Activated gamma-delta T cell treated with Interleukin-2 at 50 U/mL for 16 hours (primary cell): ENCODE measurements around the gene CLN6.
"Not testable (repeated sequence)": the region's sequence is repeated elsewhere in the genome, so short reads cannot be mapped to it uniquely, and the experiment has no call there.

Experiments used
- DNase-seq: peaks from one replicate; pipeline ENCODE4 v3.0.0-alpha.2; 2020

The CLN6 gene

DNA sequence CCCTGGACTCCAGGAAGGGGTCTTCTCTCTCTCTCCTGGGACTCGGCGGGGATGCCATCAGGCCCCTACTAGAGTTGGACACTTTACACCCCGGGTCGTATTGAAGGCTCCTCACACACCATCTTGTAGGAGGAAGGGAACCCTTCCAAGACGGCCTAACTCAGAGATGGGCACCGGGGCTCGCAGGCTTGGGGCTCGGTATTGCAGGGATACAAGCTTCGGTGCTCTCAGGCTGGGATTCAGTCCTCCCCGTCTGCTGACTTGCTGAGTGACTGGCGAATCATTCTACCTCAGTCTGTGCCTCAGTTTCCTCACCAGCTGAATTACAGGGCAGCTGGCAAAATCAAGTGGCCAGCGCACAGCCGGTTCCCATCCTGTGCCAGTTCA, 24.0 kb downstream of the CLN6 start:
- no peak for DNase-seq

- no peak for DNase-seq
Observed at GRCh38 chr15:68204776-68205557, 24.6 kb downstream of the CLN6 start, which contains the start of gene CALML4. Gene CALML4, minus strand, starts transcription at chr15:68205332. Its CDS starts 85 bp downstream, at chr15:68205247.

- DNase-seq = no peak
Observed at GRCh38 chr15:68204361-68204760, 25.2 kb downstream of the CLN6 start.

- no peak for DNase-seq
Observed at GRCh38 chr15:68203956-68204355, 25.6 kb downstream of the CLN6 start.

DNA sequence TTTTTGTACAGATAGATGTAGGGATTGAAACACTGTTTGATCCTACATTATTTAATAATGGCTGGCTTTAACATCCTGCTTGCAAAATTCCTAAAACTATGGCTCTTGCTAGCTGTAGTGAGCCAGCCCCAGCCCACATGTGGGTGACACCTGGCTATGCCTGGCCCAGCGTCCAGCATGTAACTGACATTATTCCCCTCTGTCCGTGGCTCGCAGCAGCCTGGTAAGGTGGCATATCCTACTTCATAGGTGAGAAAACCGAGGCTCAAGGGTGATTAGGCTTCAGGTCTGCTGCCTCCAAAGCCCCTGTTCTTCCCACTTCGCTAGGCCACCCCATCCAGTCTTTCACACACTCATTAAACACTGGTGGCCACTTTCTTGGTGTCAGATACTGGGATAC, 26.0 kb downstream of the CLN6 start:
- DNase-seq = no peak

DNA sequence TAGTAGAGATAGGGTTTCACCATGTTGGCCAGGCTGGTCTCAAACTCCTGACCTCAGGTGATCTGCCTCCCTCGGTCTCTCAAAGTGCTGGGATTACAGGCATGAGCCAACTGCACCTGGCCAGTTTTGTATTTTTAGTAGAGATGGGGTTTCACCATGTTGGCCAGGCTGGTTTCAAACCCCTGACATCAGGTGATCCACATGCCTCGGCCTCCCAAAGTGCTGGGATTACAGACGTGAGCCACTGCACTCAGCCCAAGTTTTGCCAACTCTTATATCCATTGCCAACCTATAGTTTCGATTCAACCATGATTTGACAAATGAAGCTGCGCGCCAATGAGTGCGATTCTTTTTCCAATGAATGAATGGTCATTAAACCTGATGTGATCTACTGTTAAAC, 26.5 kb downstream of the CLN6 start:
- not testable (repeated sequence) for DNase-seq

DNA sequence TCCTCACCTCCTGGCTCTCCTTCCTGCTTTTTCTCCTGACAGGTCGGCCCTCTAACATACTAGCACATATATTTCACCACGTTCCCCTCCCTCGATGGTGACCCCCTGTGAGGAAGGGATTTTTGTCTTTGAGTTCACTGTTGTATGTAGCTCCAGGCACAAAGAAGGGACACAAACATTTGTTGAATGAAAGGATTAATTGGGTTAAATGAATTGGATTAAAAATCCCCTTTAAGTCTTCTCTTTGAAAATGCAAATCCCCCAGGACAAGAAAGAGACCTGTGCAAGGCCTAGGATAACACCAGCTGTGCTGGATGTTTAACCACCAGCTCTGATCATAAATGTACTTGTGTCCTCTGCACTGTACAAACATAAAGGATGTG, 27.7 kb downstream of the CLN6 start:
- no peak for DNase-seq

GRCh38 chr15:68201153-68201878, 28.2 kb downstream of the CLN6 start:
- no peak for DNase-seq

DNA sequence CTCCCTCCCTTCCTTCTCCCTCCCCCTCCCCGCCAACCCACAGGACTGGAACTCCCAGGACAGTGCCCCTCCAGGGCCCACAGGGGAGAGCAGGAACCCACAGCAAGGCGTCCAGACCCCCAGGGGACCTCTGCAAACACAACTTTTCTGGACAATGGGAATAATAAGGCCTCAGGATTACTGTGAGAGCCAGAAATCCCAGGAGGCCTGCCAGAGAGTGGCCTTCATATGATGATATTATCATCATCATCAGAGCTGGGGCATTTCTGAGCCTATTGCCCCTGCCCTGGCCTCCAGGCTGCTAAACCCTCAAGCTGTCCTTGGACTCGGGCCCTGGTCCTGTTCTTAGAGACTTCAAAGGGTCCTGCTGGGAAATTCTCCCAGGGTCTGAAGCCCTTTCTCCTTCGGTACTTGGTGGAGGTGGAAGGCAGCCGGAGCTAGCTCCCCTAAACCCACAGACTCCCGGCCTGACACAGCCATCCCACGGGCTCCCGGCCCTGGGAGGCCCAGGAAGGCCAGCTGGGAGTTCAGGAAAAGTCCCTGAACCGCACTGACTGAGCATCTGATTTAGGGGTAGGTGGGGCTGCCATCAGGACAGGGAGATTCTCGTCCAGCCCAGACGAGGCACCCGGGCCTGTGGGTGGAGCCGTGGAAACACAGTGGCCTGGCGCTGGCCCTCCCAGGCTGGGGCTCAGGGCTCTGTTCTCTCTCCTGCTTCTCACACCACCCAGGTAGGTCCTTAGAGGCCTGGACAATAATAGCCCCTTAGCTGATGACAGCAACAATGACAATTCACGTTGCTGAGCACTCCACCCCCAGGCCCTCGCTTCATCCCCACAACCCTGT, 29.3 kb downstream of the CLN6 start:
- DNase-seq = no peak

GRCh38 chr15:68199340-68199739, 30.2 kb downstream of the CLN6 start:
- no peak for DNase-seq

GRCh38 chr15:68197661-68198437, 31.7 kb downstream of the CLN6 start:
- no peak for DNase-seq

DNA sequence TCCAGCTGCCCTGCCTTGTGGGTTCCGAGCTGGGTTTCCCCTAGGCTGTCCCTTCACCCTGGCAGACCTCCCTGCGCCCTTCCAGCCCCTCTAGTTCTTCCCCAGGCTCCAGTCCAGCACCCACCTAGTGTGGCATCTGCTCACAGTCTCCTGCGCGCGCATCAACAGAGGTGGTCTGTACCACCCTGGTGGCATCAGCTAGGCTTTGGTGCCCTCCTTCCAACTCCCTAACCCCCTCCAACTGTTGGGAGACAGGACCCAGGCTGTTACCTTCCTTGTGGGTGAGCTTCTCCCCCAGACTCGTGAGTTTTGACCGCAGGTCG, 32.4 kb downstream of the CLN6 start:
- no peak for DNase-seq

DNA sequence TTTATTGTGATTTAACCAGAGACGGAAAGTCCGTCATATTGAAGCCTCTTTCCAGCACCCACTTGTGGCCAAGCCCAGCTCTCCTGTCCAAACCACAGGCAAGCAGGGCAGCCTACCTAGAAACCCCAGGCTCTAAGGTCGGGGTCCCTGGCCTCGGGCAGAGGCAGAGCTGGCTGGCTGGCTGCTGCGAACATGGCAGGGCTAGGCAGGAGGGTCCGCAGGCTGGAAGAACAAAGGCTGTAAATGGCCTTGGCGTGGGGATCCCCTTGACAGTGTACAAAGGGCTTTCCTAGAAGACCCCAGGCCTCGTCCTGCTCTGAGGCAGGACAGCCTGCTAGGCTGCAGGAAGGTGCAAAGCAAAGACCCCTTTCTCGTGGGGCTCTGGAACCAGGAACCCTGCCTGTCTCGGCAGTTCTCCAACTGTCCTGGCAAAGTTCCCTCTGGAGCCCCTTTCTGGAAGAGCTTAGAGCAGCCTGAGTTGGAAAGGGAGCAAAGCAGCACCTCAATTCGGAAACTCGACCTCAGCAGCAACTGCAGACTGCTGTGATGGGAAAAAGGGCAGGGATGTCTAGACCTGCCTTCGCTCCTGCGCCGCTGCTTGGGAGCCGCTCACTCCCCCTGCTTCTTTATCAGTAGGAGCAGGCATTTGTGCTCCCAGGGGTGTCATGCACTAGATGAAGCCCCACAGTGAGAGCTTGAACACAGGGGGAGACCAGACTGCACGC, 32.9 kb downstream of the CLN6 start:
- DNase-seq = no peak

DNA sequence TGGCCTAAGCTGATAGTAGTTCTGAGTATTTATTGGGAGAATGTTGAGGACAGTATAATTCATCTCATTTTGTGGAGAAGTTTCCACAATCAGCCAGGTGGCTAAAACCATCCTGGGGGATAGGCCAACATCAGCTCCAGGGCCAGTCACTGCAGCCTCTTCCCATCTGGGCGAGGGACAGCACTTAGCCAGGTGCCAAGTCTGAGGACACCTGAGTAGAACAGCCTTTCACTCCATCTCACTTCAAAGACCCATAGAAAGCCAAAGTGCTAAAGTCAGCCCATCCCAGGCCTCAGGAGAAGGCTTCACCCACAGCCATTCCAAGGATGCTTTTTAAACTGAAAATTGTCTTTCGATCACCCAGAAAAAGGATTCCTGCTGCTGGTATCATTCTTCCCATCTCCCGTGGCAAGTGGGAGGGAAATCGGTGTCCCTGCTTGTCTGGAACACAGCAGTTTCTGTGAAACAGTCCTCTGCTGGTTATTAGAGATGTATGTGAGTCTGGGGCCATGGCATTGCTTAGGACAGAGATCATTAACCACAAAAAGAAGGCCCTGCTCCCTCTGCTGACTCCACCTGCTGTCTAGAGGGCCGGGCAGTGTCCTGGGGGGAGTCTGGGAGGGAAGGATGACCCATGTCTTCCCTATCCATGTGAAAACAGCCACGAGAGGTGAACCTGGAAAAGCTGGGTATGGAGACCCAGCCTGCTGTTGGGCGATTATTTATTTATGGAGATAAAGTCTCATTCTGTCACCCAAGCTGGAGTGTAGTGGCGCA, 34.0 kb downstream of the CLN6 start:
- no peak for DNase-seq

- DNase-seq = no peak
Observed at GRCh38 chr15:68192804-68193486, 36.6 kb downstream of the CLN6 start.

- DNase-seq = no peak
Observed at GRCh38 chr15:68192117-68192516, 37.4 kb downstream of the CLN6 start.

DNA sequence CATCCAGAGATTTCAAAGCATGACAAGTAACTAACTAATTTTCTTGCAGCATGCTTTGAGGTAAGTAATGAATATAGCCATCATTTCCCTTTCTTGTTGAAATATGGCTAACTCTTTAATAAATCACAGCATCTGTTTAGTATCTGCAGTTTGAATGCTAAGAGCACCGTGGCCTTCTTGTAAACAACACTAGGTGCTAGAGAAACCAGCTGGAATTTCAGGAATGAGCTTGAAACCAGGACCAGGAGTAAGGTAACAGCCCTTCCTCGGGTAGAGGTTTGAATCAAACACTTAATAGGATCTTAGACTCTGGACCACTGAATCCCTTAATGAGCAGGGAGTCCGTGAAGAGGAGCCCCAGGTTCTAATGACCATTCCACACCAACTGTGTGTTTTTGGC, 38.0 kb downstream of the CLN6 start:
- DNase-seq = no peak

DNA sequence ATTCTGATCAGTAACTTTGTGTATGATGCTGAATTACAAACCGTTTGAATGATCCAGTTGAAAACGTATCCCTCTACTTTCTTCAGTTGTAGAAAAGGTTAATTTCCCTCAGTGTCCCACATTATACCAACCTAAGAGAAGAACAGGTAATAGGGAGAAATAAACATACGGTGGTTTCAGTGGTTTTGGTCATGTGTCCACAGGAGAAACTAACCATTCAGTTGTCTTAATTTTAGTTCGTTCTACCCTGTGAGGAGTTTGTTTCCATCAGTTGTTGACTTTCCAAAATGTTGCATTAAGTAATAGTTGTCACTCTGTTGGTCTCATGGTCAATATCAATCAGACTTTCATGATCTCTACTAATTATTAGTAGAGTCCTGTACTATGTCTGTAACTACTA, 39.5 kb downstream of the CLN6 start:
- no peak for DNase-seq

GRCh38 chr15:68188647-68189046, 40.9 kb downstream of the CLN6 start:
- DNase-seq = no peak

GRCh38 chr15:68187559-68187958, 42.0 kb downstream of the CLN6 start:
- DNase-seq = no peak
